ENCODE results near the gene KRTAP5-4. TPM values are rescaled to one million over a fixed set of nuclear protein-coding genes. Genes with fewer than 3 reads are reported as not detected.
"Not testable (repeated sequence)": the region's sequence is repeated elsewhere in the genome, so short reads cannot be mapped to it uniquely, and the experiment has no call there.

The KRTAP5-4 gene
- total and polyA plus RNA-seq, 2 donors (not counting 3 experiments of a cell fraction or from before 2014, with no cell fraction given) = not detected

DNA sequence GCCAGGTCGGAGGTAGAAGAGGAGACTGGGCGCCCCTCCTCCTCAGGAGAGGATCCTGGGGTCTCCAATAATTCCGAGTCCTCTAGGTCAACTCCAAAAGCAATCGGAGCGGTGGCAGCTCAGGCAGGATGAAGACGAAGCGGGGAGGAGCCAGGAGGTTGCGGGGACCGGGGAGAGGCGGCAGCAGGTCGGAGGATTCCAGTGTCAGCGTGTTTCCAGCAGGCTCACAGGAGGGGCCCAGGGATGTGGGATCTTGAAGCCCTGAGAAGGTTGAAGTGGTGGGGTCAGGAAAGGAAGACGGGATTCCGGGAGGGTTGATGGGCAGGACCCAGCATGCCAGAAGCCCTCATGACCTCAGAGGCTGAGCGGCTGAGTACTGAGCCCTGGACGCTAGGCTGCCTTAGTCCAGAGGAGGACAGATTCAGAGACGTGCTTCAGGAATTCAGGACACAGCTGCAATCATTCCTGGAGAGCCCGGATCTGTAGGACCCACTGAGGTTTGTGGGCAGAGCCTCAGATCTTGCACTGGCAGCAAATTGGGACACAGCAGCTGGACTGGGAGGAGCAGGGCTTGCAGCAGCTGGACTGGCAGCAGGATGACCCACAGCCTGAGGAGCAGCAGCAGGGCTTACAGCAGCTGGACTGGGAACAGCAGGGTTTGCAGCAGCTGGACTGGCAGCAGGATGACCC, 14.6 kb downstream of the KRTAP5-4 start:
- CTCF ChIA-PET = interaction anchor here (0.8 kb wide), 1 partner anchor 12 kb away, joined by 3 read pairs; no protein-coding TSS in a partner anchor
- H3K27ac ChIP-seq (ENCODE audit: insufficient read depth, low read depth, low read length); H3K79me2 ChIP-seq (ENCODE audit: control insufficient read depth, insufficient read depth, low read length); H3K4me1 ChIP-seq (ENCODE audit: control insufficient read depth, extremely low read depth, insufficient read depth, low read length); H3K9ac ChIP-seq (replicated peaks; ENCODE audit: extremely low read depth, insufficient read depth, low read length); H3K4me2 ChIP-seq (ENCODE audit: insufficient read depth, low read length); FAIRE-seq; intact Hi-C loops (cut with micrococcal nuclease); H3K27me3 ChIP-seq (ENCODE audit: control insufficient read depth in 2 of 2, insufficient read depth in 2 of 2, low read length in 2 of 2); POLR2A ChIA-PET; DNase-seq (ENCODE audit: low read depth, low spot score); H3K9me3 ChIP-seq (replicated peaks; ENCODE audit: control insufficient read depth, insufficient read depth, low read length); H3K9me1 ChIP-seq (replicated peaks; ENCODE audit: control insufficient read depth, extremely low read depth, insufficient read depth, low read length); H4K20me1 ChIP-seq (replicated peaks; ENCODE audit: control insufficient read depth, extremely low read depth, insufficient read depth, low read length); dilution Hi-C loops (cut with MboI; ENCODE audit: extremely low pct_ligation_motif_present, low sequenced_read_pairs); BruUV-seq (replicated peaks); H3K36me3 ChIP-seq (ENCODE audit: control insufficient read depth in 2 of 2, extremely low read depth in 1 of 2, insufficient read depth in 2 of 2, low read length in 2 of 2); H2AFZ ChIP-seq (ENCODE audit: low read depth, low read length); H3K4me3 ChIP-seq (replicated peaks in 1 of 3; ENCODE audit: insufficient read depth in 1 of 3, low read depth in 1 of 3, low read length in 3 of 3): not testable (repeated sequence)

DNA sequence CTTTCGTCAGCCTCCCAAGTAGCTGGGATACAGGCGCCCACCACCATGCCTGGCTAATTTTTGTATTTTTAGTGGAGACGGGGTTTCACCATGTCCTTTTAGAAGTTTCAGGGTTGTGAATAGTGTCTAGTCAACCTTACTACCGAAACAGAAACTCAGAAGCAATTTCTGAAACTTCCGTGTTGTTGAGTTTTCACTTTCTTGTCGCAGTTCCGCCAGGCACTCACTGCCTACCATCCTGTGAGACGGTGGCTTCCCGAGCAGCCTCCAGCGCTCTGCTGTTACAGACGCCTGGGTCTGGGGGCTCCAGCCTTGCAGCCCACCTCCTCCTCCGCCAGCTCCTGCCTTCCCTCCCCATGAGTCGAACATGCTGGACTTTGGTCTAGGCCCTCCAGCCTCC, 16.0 kb downstream of the KRTAP5-4 start:
- H3K4me2 ChIP-seq (ENCODE audit: insufficient read depth, low read length); H3K36me3 ChIP-seq (ENCODE audit: control insufficient read depth in 2 of 2, extremely low read depth in 1 of 2, insufficient read depth in 2 of 2, low read length in 2 of 2); BruUV-seq (replicated peaks); H3K27ac ChIP-seq (ENCODE audit: insufficient read depth, low read depth, low read length); POLR2A ChIA-PET; DNase-seq (ENCODE audit: low read depth, low spot score); H4K20me1 ChIP-seq (replicated peaks; ENCODE audit: control insufficient read depth, extremely low read depth, insufficient read depth, low read length); H2AFZ ChIP-seq (ENCODE audit: low read depth, low read length); H3K9ac ChIP-seq (replicated peaks; ENCODE audit: extremely low read depth, insufficient read depth, low read length); H3K9me1 ChIP-seq (replicated peaks; ENCODE audit: control insufficient read depth, extremely low read depth, insufficient read depth, low read length); H3K79me2 ChIP-seq (ENCODE audit: control insufficient read depth, insufficient read depth, low read length); H3K4me3 ChIP-seq (replicated peaks in 1 of 3; ENCODE audit: insufficient read depth in 1 of 3, low read depth in 1 of 3, low read length in 3 of 3); H3K4me1 ChIP-seq (ENCODE audit: control insufficient read depth, extremely low read depth, insufficient read depth, low read length); dilution Hi-C loops (cut with MboI; ENCODE audit: extremely low pct_ligation_motif_present, low sequenced_read_pairs); FAIRE-seq; H3K27me3 ChIP-seq (ENCODE audit: control insufficient read depth in 2 of 2, insufficient read depth in 2 of 2, low read length in 2 of 2); H3K9me3 ChIP-seq (replicated peaks; ENCODE audit: control insufficient read depth, insufficient read depth, low read length); intact Hi-C loops (cut with micrococcal nuclease): not testable (repeated sequence)
- CTCF ChIA-PET = interaction anchor here (1.0 to 1.5 kb wide), 2 partner anchors 11 to 59 kb away, joined by 3 to 11 read pairs; no protein-coding TSS in a partner anchor

Data from endothelial cell of umbilical vein (primary cell).